Adrenal gland (tissue), 5 donors: ENCODE results near the gene FKRP.

Source experiments
- POLR2A ChIP-seq, 2 donors: fragments of 450-650 bp; IDR thresholded peaks; one replicate each; pipeline ENCODE4 v1.6.1; 2017; ENCODE audit warnings: antibody characterized with exemption in 2 of 2, mild to moderate bottlenecking in 2 of 2, moderate library complexity in 1 of 2
- TF ChIP-seq, protein P1 (sequence below), 6 experiments: fragments of 450-650 bp in 4 of 6; fragments of 200-600 bp in 2 of 6; sonication (generic) in 1 of 6; IDR thresholded peaks; 1 replicate in 5 of 6; 2 replicates in 1 of 6; pipeline versions ENCODE4 v1.5.1 to v1.8.0; 2016 to 2021; ENCODE audit warnings: antibody characterized with exemption in 6 of 6, mild to moderate bottlenecking in 2 of 6, moderate library complexity in 1 of 6
- donor health status: DM: no; HTN: no; CAD: no.

DNA sequence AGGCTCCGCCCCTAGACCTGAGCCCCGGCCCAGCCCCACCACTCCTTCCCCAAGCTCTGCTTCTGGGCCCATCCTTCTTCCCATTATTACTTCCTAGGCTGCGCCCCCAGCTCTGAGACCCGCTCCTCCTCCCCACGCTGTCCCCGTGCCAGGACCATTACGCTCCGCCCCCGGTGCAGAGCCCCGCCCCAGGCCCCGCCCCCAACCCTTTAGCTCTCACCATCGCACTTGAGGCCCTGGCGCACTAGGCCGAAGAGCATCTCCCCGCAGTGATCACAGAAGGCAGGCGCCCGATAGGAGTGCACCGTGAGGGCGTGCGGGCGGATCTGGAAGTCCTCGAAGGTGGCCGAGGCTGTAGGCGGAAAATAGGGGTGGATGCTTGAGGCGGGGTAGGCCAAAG lies 35.2 kb upstream of the FKRP start:
- TF ChIP-seq POLR2A (IDR thresholded peaks at IDR 0.05) = no peak
- TF ChIP-seq, protein P1, sequence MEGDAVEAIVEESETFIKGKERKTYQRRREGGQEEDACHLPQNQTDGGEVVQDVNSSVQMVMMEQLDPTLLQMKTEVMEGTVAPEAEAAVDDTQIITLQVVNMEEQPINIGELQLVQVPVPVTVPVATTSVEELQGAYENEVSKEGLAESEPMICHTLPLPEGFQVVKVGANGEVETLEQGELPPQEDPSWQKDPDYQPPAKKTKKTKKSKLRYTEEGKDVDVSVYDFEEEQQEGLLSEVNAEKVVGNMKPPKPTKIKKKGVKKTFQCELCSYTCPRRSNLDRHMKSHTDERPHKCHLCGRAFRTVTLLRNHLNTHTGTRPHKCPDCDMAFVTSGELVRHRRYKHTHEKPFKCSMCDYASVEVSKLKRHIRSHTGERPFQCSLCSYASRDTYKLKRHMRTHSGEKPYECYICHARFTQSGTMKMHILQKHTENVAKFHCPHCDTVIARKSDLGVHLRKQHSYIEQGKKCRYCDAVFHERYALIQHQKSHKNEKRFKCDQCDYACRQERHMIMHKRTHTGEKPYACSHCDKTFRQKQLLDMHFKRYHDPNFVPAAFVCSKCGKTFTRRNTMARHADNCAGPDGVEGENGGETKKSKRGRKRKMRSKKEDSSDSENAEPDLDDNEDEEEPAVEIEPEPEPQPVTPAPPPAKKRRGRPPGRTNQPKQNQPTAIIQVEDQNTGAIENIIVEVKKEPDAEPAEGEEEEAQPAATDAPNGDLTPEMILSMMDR (IDR thresholded peaks at IDR 0.05) = no peak
